GM23248 (cell line): Measurements from ENCODE around the gene LMO2.

Source experiments
- EZH2 ChIP-seq: fragments of 200-600 bp; sonication (generic); IDR thresholded peaks from 2 replicates; pipeline ENCODE4 v1.6.1; 2018; ENCODE audit warnings: antibody characterized with exemption, mild to moderate bottlenecking; ENCODE audit not compliant: insufficient read depth, poor library complexity, severe bottlenecking
- EZH2phosphoT487 ChIP-seq: fragments of 200-600 bp; sonication (generic); IDR thresholded peaks from 2 replicates; pipeline ENCODE4 v1.6.1; 2018; ENCODE audit warnings: antibody characterized with exemption, moderate library complexity, mild to moderate bottlenecking, low read depth; ENCODE audit not compliant: insufficient read depth

GRCh38 chr11:33869481-33870422, 22.1 kb downstream of the LMO2 start:
- 0 out of 2 replicates have a peak, but pooled peaks have one; percentile 50 for TF ChIP-seq EZH2phosphoT487
- TF ChIP-seq EZH2 = peak; percentile 80
